Astrocyte (in vitro differentiated cells and primary cell): ENCODE data around the gene ABHD17C. TPM values are rescaled to one million over a fixed set of nuclear protein-coding genes. Genes with fewer than 3 reads are reported as not detected.
A peak's percentile ranks its signal among the peaks of the same experiment; 100 is the strongest.

Experiments
- DNase-seq: peaks from one replicate; pipeline ENCODE4 v3.0.0-alpha.2; 2010; ENCODE audit warnings: low read depth
- FAIRE-seq: peaks from 2 replicates; lab custom pipeline; 2011; peaks lifted over from hg19 to GRCh38; lab: Jason Lieb, UNC
- H2AFZ ChIP-seq: 2 replicates; pipeline ENCODE4 v1.6.0; 2012; ENCODE audit warnings: low read depth, low read length, inconsistent platforms
- H3K27ac ChIP-seq: 2 replicates; pipeline ENCODE4 v1.5.1; 2011; ENCODE audit warnings: low read depth, low read length, inconsistent platforms
- H3K27me3 ChIP-seq: 2 replicates; pipeline ENCODE4 v1.6.0; 2011; ENCODE audit warnings: low read length, inconsistent platforms; ENCODE audit not compliant: insufficient read depth
- H3K36me3 ChIP-seq: 2 replicates; pipeline ENCODE4 v1.5.1; 2011; ENCODE audit warnings: low read length, inconsistent platforms; ENCODE audit not compliant: insufficient read depth
- H3K4me1 ChIP-seq: 2 replicates; pipeline ENCODE4 v1.5.1; 2011; ENCODE audit warnings: low read length, inconsistent platforms; ENCODE audit not compliant: insufficient read depth
- H3K4me2 ChIP-seq: 2 replicates; pipeline ENCODE4 v1.6.0; 2012; ENCODE audit warnings: low read length, inconsistent platforms
- H3K4me3 ChIP-seq: 2 replicates; pipeline ENCODE4 v1.5.1; 2011; ENCODE audit warnings: low read depth, mild to moderate bottlenecking, low read length, inconsistent platforms; ENCODE audit not compliant: insufficient read depth
- H3K79me2 ChIP-seq: 2 replicates; pipeline ENCODE4 v1.6.0; 2012; ENCODE audit warnings: mild to moderate bottlenecking, low read length, inconsistent platforms; ENCODE audit not compliant: insufficient read depth
- H3K9ac ChIP-seq: 2 replicates; pipeline ENCODE4 v1.6.0; 2012; ENCODE audit warnings: mild to moderate bottlenecking, low read length, inconsistent platforms
- H3K9me3 ChIP-seq: 2 replicates; pipeline ENCODE4 v1.5.1; 2012; ENCODE audit warnings: low read depth, mild to moderate bottlenecking, low read length, inconsistent platforms; ENCODE audit not compliant: insufficient read depth
- H4K20me1 ChIP-seq: 2 replicates; pipeline ENCODE4 v1.6.0; 2012; ENCODE audit warnings: low read length, inconsistent platforms; ENCODE audit not compliant: insufficient read depth
- H3K27ac Mint-ChIP-seq: one replicate; pipeline ENCODE4 v1.8.0; 2021; ENCODE audit warnings: mild to moderate bottlenecking, mixed read lengths; ENCODE audit not compliant: unreplicated experiment
- H3K27me3 Mint-ChIP-seq: one replicate; pipeline ENCODE4 v1.8.0; 2021; ENCODE audit warnings: low read depth, mixed read lengths; ENCODE audit not compliant: unreplicated experiment
- H3K36me3 Mint-ChIP-seq: one replicate; pipeline ENCODE4 v1.8.0; 2021; ENCODE audit warnings: low read depth, mixed read lengths; ENCODE audit not compliant: unreplicated experiment
- H3K4me1 Mint-ChIP-seq: one replicate; pipeline ENCODE4 v1.8.0; 2021; ENCODE audit warnings: low read depth, mixed read lengths; ENCODE audit not compliant: unreplicated experiment
- H3K4me3 Mint-ChIP-seq: one replicate; pipeline ENCODE4 v1.8.0; 2021; ENCODE audit warnings: mild to moderate bottlenecking, moderate library complexity, mixed read lengths; ENCODE audit not compliant: unreplicated experiment
- H3K9me3 Mint-ChIP-seq: one replicate; pipeline ENCODE4 v1.8.0; 2021; ENCODE audit warnings: mild to moderate bottlenecking, mixed read lengths; ENCODE audit not compliant: unreplicated experiment
- EZH2 ChIP-seq: IDR thresholded peaks from 2 replicates; pipeline ENCODE4 v1.6.1; 2012; ENCODE audit warnings: mild to moderate bottlenecking, low read length, inconsistent platforms; ENCODE audit not compliant: insufficient read depth
- total RNA-seq: library from RNA; stranded (reverse); gene quantifications from 2 replicates; pipeline ENCODE4 v1.2.1, GENCODE V29; 2021
- TF ChIP-seq, protein P1 (sequence below): IDR thresholded peaks from 2 replicates; pipeline ENCODE4 v1.5.1; 2011; ENCODE audit warnings: low read depth, mild to moderate bottlenecking, inconsistent platforms, low read length, moderate library complexity; ENCODE audit not compliant: insufficient read depth

ABHD17C gene
- total RNA-seq, 1 donor from 2014 or later: 10.2 TPM

DNA sequence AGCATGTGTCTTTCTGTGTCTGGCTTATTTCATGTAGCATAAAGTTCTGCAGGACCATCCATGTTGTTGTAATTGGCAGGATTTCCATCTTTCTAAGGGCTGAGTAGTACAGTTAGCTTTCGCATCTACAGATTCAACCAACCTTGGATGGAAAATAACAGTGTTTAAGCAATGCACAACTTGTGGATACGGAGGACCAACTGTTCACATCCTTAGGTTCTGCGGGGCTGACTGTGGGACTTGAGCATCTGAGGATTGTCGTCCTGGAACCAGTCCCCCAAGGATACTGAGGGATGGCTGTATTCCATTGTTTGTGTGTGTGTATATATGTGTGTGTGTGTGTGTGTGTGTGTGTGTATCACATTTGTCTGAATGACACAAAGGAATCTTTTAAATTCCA lies 27.7 kb downstream of the ABHD17C start:
- FAIRE-seq (no peak), DNase-seq (no peak)
- H3K36me3 ChIP-seq: peaks cover 4% of the 10 kb centered on the region
- H3K9me3 Mint-ChIP-seq: no peaks in the 10 kb centered on the region
- H3K27me3 ChIP-seq: no peaks in the 10 kb centered on the region
- no peak overlapping the region for H3K9ac ChIP-seq
- H3K27ac ChIP-seq: no peak overlapping the region
- no peak overlapping the region for H3K4me3 ChIP-seq
- H2AFZ ChIP-seq: no peak overlapping the region
- H3K4me2 ChIP-seq: no peak overlapping the region
- H3K4me3 Mint-ChIP-seq: no peak overlapping the region
- peaks cover 8% of the 10 kb centered on the region for H3K4me1 Mint-ChIP-seq
- H3K4me1 ChIP-seq: no peaks in the 10 kb centered on the region
- H3K79me2 ChIP-seq: peaks cover 35% of the 10 kb centered on the region
- peaks cover 49% of the 10 kb centered on the region for H4K20me1 ChIP-seq
- H3K36me3 Mint-ChIP-seq: peaks cover 5% of the 10 kb centered on the region
- TF ChIP-seq, protein P1, sequence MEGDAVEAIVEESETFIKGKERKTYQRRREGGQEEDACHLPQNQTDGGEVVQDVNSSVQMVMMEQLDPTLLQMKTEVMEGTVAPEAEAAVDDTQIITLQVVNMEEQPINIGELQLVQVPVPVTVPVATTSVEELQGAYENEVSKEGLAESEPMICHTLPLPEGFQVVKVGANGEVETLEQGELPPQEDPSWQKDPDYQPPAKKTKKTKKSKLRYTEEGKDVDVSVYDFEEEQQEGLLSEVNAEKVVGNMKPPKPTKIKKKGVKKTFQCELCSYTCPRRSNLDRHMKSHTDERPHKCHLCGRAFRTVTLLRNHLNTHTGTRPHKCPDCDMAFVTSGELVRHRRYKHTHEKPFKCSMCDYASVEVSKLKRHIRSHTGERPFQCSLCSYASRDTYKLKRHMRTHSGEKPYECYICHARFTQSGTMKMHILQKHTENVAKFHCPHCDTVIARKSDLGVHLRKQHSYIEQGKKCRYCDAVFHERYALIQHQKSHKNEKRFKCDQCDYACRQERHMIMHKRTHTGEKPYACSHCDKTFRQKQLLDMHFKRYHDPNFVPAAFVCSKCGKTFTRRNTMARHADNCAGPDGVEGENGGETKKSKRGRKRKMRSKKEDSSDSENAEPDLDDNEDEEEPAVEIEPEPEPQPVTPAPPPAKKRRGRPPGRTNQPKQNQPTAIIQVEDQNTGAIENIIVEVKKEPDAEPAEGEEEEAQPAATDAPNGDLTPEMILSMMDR: no peak
- no peak for TF ChIP-seq EZH2
- no peaks in the 10 kb centered on the region for H3K27me3 Mint-ChIP-seq
- no peaks in the 10 kb centered on the region for H3K9me3 ChIP-seq
- no peak overlapping the region for H3K27ac Mint-ChIP-seq

DNA sequence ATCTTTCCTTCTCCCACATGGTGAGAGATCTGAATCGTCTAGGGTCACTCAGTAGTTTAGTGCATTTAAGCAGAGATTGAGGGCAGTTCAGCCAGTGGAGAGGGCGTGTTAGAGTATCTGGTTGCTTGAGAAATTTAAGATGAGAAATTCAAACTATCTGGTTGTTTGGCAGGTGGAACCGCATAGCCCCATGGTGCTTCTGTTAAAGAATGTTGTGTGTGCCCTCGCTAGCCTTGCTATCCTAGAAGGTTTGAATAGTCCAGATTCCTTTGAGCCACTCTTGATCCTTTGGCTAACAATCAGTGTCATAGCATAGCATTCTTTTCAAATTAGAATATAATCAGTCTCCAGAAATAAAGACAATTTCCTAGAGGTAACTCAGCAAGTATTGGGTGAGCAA lies 32.1 kb downstream of the ABHD17C start:
- FAIRE-seq: no peak
- H3K79me2 ChIP-seq: peaks cover 49% of the 10 kb centered on the region
- no peak overlapping the region for H3K27ac Mint-ChIP-seq

DNA sequence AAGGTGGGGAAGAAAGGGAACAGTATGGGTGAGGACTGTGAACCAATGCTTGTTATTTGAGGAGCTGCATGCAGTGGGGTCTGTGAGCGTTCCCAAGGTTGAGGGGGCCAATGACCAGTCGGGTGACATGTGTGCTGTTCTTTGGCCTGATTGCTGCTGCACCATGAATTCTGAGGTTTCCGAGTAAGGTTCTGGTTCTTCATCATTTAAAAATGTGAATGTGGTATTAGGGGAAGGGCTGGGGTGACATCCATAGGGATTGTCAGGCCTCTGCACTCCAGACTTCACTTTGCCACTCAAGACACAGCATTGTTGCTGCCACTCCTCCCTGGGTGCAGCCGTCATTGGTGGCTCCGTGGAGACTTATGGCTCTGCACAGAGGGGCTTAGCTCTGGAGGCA lies 32.5 kb downstream of the ABHD17C start:
- H3K79me2 ChIP-seq: peaks cover 50% of the 10 kb centered on the region
- Mint-ChIP-seq H3K4me3 (no peak overlapping the region), H3K27me3 (no peaks in the 10 kb centered on the region), H3K36me3 (peaks cover 3% of the 10 kb centered on the region), H3K4me1 (peaks cover 11% of the 10 kb centered on the region), H3K9me3 (no peaks in the 10 kb centered on the region), H3K27ac (no peak overlapping the region)
- no peak for TF ChIP-seq EZH2
- TF ChIP-seq, protein P1: no peak
- H3K9me3 ChIP-seq: no peaks in the 10 kb centered on the region
- FAIRE-seq: no peak
- no peak overlapping the region for H3K9ac ChIP-seq
- H3K4me1 ChIP-seq: no peaks in the 10 kb centered on the region
- DNase-seq: no peak
- H2AFZ ChIP-seq: no peak overlapping the region
- no peak overlapping the region for H3K4me3 ChIP-seq
- H3K27me3 ChIP-seq: no peaks in the 10 kb centered on the region
- H3K36me3 ChIP-seq: peaks cover 4% of the 10 kb centered on the region
- no peak overlapping the region for H3K4me2 ChIP-seq
- peaks cover 49% of the 10 kb centered on the region for H4K20me1 ChIP-seq
- no peak overlapping the region for H3K27ac ChIP-seq

More for the DNA sequence above, 32.1 kb downstream of the ABHD17C start:
- H2AFZ ChIP-seq: no peak overlapping the region
- H3K27ac ChIP-seq: no peak overlapping the region
- H3K9ac ChIP-seq: no peak overlapping the region
- Mint-ChIP-seq H3K36me3 (peaks cover 3% of the 10 kb centered on the region), H3K4me3 (no peak overlapping the region), H3K4me1 (peaks cover 11% of the 10 kb centered on the region), H3K27me3 (no peaks in the 10 kb centered on the region), H3K9me3 (no peaks in the 10 kb centered on the region)
- H3K36me3 ChIP-seq: peaks cover 4% of the 10 kb centered on the region
- no peak overlapping the region for H3K4me3 ChIP-seq
- peak; percentile 85 for DNase-seq
- no peaks in the 10 kb centered on the region for H3K9me3 ChIP-seq
- H3K4me1 ChIP-seq: no peaks in the 10 kb centered on the region
- H3K27me3 ChIP-seq: no peaks in the 10 kb centered on the region
- H4K20me1 ChIP-seq: peaks cover 49% of the 10 kb centered on the region
- no peak overlapping the region for H3K4me2 ChIP-seq
- TF ChIP-seq, protein P1: no peak
- TF ChIP-seq EZH2: no peak
